ENCODE results near the gene LCE5A.
"Not testable (repeated sequence)": the region's sequence is repeated elsewhere in the genome, so short reads cannot be mapped to it uniquely, and the experiment has no call there.

Gene LCE5A

GRCh38 chr1:152546704-152547103, 36.1 kb downstream of the LCE5A start:
- TF ChIP-seq CTCF (IDR thresholded peaks at IDR 0.05; ENCODE audit: control extremely low read depth, extremely low read depth, low read depth, missing control alignments): no peak
- DNase-seq (ENCODE audit: extremely low spot score): no peak
- ChIA-PET POLR2A (no interaction called here), CTCF (interaction anchor here (1.6 kb wide), 1 partner anchor 13 kb away, joined by 4 read pairs; no protein-coding TSS in a partner anchor)

- CTCF ChIA-PET; DNase-seq (ENCODE audit: extremely low spot score); POLR2A ChIA-PET: not testable (repeated sequence)
These were observed 37.8 kb downstream of the LCE5A start for GRCh38 chr1:152548358-152548757.

All from GM10248 (cell line).